RKO (cell line): ENCODE data around the gene S100PBP.
"Not testable (repeated sequence)": the region's sequence is repeated elsewhere in the genome, so short reads cannot be mapped to it uniquely, and the experiment has no call there.

Experiments used
- DNase-seq: peaks from one replicate; pipeline ENCODE4 v3.0.0-alpha.2; 2016; ENCODE audit warnings: low spot score

S100PBP gene

DNA sequence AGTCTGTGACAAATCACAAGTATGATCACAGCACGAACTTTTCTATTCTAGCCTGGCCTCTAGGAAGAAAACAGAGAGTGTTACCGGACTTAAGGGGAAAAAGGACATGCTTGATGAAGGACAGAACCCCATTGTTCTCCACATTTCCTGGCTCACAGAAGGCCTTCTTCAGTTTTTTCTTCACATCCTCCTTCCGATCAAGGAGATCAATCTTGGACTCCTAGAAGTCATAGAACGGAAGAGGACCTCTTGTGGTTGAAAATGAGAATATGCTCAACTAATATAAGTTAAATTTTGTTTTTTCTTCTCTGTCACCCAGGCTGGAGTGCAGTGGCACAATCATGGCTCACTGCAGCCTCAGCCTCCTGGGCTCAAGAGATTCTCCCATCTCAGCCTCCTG, 30.6 kb upstream of the S100PBP start:
- peak; percentile 47 for DNase-seq

DNA sequence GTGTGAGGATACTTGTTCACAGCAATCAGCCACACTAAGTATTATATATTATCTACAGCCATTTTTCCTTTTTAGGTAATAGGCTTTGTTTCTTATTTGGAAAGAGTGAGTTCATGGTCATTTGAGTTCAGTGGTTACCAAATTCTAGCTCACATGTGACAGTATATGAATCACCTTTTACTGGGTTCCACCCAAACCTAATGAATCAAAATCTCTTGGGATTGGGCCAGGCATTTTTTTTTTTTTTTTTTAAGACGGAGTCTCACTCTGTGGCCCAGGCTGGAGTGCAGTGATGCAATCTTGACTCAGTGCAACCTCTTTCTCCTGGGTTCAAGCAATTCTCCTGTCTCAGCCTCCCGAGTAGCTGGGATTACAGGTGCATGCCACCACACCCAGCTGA, 28.1 kb upstream of the S100PBP start:
- DNase-seq = peak; percentile 94

- DNase-seq = no peak
These were observed 25.6 kb upstream of the S100PBP start for GRCh38 chr1:32791881-32792280.

DNA sequence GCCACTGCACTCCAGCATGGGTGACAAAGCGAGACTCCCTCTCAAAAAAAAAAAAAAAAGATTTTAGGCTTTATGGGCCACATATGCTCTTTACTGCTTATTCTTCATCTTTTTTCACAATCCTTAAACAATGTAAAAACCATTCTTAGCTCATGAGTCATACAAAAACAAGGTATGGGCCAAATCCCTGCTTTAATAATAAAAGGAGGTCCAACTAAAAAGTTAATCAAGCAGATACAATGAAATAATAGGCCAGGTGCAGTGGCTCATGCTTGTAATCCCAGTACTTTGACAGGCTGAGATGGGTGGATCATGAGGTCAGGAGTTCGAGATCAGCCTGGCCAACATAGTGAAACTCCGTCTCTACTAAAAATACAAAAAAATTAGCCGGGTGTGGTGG, 21.7 kb upstream of the S100PBP start:
- not testable (repeated sequence) for DNase-seq

- DNase-seq = no peak
These were observed 20.0 kb upstream of the S100PBP start for GRCh38 chr1:32797456-32797855.

GRCh38 chr1:32798191-32798590, 19.3 kb upstream of the S100PBP start:
- DNase-seq = no peak

DNA sequence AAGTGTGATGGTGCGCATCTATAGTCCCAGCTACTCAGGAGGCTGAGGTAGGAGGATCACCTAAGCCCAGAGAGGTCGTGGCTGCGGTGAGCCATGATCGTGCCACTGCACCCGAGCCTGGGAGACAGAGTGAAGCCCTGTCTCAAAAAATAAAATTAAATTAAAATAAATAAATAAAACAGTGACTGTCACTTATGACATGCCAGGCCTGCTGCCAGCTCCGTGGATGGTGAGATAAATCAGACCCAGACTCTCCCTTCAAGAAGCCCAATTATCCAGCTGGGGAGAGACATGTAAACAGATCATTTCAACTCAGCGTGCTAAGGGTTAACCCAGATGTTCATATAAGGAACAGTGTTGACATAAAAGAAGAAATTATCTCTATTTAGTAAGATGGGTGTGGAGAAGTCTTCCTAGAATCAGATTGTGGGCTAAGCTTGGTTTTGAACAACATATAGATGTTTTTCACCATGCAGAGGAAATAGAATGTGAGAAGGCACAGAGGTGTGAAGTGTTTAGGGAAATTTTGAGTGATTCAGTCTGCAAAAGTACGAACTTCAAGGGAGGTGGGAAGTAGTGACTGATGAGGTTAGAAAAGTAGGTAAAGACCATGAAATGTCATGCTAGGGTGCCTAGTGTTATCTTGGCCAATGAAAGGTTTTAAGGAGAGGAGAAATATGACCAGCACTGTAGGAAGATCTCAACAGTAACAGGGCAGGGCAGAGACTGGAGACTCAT, 18.6 kb upstream of the S100PBP start:
- no peak for DNase-seq

- no peak for DNase-seq
These were observed 16.2 kb upstream of the S100PBP start for GRCh38 chr1:32801096-32801715.

DNA sequence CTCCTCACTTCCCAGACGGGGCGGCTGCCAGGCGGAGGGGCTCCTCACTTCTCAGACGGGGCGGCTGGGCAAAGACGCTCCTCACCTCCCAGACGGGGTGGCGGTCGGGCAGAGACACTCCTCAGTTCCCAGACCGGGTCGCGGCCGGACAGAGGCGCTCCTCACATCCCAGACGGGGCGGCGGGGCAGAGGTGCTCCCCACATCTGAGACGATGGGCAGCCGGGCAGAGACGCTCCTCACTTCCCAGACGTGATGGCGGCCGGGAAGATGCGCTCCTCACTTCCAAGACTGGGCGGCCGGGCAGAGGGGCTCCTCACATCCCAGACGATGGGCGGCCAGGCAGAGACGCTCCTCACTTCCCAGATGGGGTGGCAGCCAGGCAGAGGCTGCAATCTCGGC, 13.0 kb upstream of the S100PBP start:
- DNase-seq = not testable (repeated sequence)

- DNase-seq = no peak
These were observed 11.2 kb upstream of the S100PBP start for GRCh38 chr1:32806290-32806689.

- no peak for DNase-seq
These were observed 10.4 kb upstream of the S100PBP start for GRCh38 chr1:32806910-32807523.

DNA sequence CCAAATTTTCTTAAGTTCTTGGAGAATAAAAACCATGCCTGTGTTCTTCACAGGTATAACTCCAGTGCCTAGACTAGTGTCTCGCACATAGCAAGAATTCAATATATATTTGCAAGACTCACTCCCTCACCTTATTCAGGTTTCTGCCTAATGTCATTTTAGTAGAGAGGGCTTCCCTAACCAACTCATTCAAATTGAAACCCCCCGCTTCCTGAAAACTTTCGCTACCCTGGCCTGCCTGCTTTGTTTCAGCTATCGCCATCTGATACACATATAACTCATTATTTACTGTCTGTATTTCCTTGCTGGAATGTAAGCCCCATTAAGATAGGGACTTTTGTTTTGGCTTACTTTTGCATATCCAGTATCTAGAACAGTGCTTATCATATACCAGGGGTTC, 8.9 kb upstream of the S100PBP start:
- DNase-seq = no peak

- no peak for DNase-seq
These were observed 7.1 kb upstream of the S100PBP start for GRCh38 chr1:32810358-32810757.

DNA sequence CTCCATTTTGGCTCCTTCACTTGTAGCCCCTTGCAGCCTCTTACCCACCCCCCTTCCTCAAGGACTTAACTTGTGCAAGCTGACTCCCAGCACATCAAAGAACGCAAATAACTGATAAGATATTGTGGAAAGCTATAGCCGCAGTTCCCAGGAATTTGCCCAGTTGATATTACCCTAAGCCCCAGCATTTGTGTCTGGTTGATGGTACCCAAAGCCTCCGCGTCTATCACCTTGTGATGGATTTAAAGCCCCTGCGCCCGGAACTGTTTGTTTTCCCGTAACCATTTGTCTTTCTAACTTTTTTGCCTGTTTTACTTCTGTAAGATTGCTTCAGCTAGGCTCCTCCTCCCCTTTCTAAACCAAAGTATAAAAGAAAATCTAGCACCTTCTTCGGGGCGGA, 6.2 kb upstream of the S100PBP start:
- DNase-seq = no peak

GRCh38 chr1:32811917-32812316, 5.5 kb upstream of the S100PBP start:
- DNase-seq = no peak

DNA sequence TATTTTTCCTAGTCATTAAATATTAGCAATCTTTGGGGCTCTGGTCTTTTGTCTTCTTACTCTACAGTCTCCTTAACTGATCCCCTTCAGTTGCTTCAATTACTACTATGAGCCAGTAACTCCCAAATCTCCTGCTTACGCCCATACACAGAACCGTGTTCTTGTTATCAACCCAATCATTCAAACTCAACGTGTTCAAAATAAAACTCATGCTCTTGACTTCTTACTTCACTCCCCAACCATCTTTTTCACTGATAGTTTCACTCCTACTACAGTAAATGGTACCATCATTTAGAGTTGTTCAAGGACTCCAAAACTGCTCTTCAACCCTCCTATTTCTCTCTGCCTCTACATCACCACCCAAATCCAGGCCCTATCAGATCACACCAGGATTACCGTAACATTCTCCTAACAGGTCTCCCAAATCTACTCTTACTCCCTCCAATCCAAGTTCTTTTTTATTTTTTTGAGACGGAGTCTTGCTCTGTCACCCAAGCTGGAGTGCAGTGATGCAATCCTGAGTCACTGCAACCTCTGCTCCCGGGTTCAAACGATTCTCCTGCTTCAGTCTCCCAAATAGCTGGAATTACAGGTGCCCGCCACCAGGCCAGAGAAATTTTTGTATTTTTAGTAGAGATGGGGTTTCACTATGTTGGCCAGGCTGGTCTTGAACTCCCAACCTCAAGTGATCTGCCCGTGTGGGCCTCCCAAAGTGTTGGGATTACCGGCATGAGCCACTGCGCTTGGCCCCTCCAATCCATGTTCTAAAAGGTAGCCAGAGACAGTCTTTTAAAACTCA, 3.3 kb upstream of the S100PBP start:
- DNase-seq = peak; percentile 86

DNA sequence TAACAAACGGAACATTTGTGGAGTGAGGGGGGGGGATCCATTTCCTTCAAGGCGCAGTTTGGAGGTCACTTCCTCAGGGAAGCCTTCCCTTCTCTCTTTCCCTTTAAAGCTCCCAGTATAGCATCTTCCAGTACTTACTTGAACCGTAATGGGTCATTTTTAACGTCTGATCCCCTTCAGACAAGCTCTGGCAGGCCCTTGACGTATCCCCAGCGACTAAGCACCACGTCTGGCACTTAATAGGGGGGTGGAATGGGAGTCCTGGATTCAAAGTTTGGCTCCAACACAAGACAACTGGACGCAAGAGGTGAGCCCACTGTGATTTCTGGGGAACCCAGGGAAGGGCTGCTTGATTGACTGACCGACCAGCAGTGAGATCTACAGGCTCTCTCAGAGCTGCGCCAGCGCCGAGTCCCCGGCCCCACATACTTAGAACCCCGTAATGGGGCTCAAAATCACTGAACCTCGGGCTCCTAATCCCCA, 736 bp upstream of the S100PBP start:
- peak; percentile 56 for DNase-seq

DNA sequence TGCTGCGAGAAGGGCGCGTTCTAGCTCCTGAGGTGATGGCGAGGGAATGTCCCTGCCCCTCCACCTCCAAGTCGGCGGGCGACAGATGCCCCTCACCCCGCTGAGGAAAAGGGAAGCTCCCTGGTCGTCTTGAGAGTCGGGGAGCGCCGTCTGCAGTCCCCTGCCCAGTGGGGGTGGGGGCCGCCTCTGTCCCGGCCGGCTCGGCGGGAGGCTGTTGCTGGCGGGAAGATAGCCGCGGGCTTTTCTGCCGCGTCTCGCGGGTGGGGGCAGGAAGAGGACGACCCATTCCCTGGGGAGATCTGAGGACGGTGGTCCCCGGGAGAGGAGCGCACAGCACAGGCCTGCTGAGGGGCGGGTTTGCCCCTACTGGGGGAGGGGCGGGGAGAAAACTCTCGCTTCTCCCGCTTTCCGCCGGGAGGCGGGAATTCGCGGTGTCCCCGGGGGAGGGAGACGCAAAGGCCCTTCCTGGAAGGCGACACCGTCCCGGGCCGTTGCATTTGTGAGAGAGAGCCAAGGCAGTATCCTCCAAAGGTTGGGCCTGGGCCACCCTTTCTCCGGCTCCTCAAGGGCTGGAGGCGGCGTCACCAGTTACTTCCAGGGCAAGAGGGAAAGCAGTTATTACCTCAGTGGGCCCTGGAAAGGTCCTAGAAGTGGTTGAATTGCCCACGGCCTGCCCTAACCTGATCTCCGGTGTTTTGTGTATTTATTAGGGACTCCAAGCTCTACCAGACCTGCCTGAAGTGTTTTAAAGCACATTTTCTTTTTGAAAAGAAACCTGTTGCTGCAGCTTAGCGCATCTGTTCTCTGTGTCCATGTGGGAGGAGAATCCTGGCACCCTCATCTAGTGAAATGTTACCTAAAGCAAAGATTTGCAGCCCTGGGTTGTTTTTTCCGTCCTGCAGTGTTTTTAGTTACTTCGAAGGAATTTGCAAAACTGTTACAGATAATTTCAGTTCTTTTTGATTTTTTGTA, 648 bp downstream of the S100PBP start:
- peak; percentile 70 for DNase-seq

DNA sequence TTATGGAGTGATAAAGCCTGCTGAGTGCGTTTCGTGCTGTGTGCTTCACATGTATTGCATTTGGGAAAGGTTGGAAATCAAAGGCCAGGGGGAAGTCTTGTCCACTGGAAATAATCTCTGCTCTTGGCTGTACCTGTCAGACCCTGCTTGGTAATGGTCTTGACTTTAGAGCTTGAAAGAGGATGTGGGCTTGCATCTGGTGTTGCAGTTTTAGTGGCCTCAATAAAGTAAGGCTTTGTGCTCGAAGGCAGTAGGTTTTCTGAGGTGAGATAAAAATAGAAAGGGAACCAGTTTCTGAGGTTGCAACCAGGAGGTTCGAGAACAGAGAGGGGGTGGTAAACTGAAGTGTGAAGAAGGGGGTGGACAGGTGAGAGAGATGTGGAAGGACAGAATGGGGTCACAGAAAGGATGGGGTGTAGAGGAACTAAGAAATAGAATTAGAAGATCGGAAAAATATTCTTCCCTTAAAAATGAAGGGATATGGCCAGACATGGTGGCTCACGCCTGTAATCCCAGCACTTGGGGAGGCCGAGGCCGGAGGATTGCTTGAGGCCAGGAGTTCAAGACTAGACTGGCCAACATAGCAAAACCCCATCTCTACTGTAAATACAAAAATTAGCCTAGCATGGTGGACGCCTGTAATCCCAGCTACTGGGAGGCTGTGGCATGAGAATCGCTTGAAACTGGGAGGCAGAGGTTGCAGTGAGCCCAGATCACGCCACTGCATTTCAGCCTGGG, 1.5 kb downstream of the S100PBP start:
- no peak for DNase-seq

- no peak for DNase-seq
These were observed 7.7 kb downstream of the S100PBP start for GRCh38 chr1:32825181-32825580.

GRCh38 chr1:32828341-32828740, 10.9 kb downstream of the S100PBP start:
- DNase-seq = peak; percentile 46
